Measurements from ENCODE around the gene PLLP.

PLLP gene

DNA sequence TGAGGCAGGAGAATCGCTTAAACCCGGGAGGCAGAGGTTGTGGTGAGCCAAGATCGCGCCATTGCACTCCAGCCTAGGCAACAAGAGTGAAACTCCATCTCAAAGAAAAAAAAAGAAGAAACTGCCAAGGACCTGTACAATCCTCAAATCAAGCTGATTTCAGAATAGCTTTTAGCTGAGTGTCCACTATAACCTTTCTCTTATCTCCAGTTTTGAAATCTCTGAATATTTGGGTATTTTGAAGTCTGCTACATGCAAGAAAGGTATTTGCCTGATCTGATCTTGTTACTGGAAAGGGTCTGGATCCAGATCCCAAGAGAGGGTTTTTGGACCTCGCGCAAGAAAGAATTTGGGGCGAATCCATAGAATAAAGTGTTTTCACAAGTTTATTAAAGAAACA is 58.5 kb downstream of the PLLP start:
- no peak for DNase-seq (ENCODE audit: low read depth)

DNA sequence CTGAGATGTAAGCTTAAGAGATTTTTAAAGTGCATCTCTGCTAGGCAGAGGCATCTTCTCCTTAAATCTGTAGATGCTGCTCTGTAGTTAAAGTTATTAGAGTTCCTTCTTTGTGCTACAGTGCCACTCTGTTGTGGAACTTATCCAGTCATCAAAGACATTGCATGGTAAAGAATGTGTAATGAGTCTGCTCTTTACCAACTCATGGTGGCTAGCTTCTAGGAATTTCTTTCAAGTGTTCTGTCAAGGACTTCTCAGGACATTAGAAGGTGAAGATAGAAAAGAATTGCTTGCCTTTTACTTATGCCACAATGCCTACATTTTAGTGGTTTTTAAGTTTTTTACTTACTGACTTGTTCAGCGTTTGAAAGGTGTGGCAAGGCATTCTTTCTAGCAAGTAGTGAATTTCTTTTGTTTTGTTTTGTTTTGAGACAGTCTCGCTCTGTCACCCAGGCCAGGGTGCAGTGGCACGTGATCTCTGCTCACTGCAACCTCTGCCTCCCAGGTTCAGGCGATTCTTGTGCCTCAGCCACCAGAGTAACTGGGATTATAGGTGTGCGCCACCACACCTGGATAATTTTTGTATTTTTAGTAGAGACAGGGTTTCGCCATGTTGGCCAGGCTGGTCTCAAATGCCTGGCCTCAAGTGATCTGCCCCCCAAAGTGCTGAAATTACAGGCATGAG is 59.7 kb downstream of the PLLP start:
- DNase-seq (ENCODE audit: low read depth) = no peak

- DNase-seq (ENCODE audit: low read depth) = no peak
These were observed 61.4 kb downstream of the PLLP start for GRCh38 chr16:57223057-57223456.

GRCh38 chr16:57216968-57217367 is 67.5 kb downstream of the PLLP start:
- no peak for DNase-seq (ENCODE audit: low read depth)

GRCh38 chr16:57213462-57213861 is 71.0 kb downstream of the PLLP start:
- DNase-seq (ENCODE audit: low read depth) = no peak

DNA sequence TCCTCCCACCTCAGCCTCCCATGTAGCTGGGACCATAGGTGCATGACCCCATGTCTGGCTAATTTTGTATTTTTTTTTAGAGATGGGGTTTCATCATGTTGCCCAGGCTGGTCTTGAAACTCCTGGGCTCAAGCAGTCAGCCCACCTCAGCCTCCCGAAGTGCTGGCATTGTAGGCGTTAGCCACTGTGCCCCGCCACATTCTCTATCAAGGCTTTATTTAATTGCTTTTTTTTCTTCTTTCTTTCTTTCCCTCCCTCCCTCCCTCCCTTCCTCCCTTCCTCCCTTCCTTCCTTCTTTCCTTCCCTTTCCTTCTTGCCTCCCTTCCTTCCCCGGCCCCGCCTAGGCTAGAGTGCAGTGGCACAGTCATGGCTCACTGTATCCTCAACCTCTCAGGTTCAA is 74.7 kb downstream of the PLLP start:
- no peak for DNase-seq (ENCODE audit: low read depth)

DNA sequence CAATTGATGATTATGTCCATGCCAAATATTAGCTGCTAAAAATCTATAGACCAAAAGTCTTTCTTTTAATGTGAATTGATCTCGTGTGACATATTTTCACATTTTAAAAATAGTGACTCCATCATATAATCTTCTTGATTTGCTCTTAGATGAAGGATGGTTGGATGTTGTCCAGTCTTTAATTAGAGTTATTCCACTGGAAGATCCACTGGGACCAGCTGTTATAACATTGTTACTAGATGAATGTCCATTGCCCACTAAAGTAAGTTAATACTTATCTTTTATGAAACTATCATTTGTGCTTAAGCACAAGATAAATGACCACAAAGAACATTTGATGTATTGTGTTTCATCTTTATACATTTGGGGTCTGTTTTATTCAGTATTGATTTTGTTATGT is 75.5 kb downstream of the PLLP start:
- no peak for DNase-seq (ENCODE audit: low read depth)
